GM23338 (cell line): ENCODE data around the gene ERN2. TPM values are rescaled to one million over a fixed set of nuclear protein-coding genes. Genes with fewer than 3 reads are reported as not detected.

Source experiments
- ATAC-seq: fragments of 200-7000 bp; cut with Tn5 transposase; 3 replicates; pipeline ENCODE4 v1.9.1; 2020
- DNase-seq: peaks from one replicate; pipeline ENCODE4 v3.0.0-alpha.2; 2015; ENCODE audit warnings: low spot score
- H2AFZ ChIP-seq: fragments of 200-600 bp; sonication (generic); 2 replicates; pipeline ENCODE4 v1.8.0; 2016; ENCODE audit warnings: antibody characterized with exemption, mild to moderate bottlenecking, moderate library complexity
- H3F3A ChIP-seq: fragments of 200-600 bp; sonication (generic); replicated peaks from 2 replicates; pipeline ENCODE4 v1.8.0; 2017; ENCODE audit warnings: antibody characterized with exemption, mixed run types, low read depth
- H3K27ac ChIP-seq: fragments of 200-600 bp; sonication (generic); 2 replicates; pipeline ENCODE4 v1.6.1; 2016; ENCODE audit warnings: low read depth
- H3K27me3 ChIP-seq: fragments of 200-600 bp; sonication (generic); 2 replicates; pipeline ENCODE4 v1.8.0; 2016; ENCODE audit warnings: mild to moderate bottlenecking, mixed run types, moderate library complexity; ENCODE audit not compliant: insufficient read depth
- H3K36me3 ChIP-seq: fragments of 200-600 bp; sonication (generic); 2 replicates; pipeline ENCODE4 v1.8.0; 2016; ENCODE audit warnings: mild to moderate bottlenecking; ENCODE audit not compliant: insufficient read depth
- H3K4me1 ChIP-seq: fragments of 200-600 bp; sonication (generic); 2 replicates; pipeline ENCODE4 v1.8.0; 2016; ENCODE audit warnings: mild to moderate bottlenecking, moderate library complexity; ENCODE audit not compliant: insufficient read depth
- H3K4me2 ChIP-seq: fragments of 200-600 bp; sonication (generic); 2 replicates; pipeline ENCODE4 v1.7.1; 2017; ENCODE audit warnings: mixed run types
- H3K4me3 ChIP-seq: fragments of 200-600 bp; sonication (generic); 2 replicates; pipeline ENCODE4 v1.6.1; 2016; ENCODE audit warnings: mixed run types
- H3K79me2 ChIP-seq: fragments of 200-600 bp; sonication (generic); replicated peaks from 2 replicates; pipeline ENCODE4 v1.8.0; 2017; ENCODE audit warnings: mild to moderate bottlenecking; ENCODE audit not compliant: insufficient read depth
- H3K9me2 ChIP-seq: fragments of 200-600 bp; sonication (generic); 2 replicates; pipeline ENCODE4 v1.8.0; 2017; ENCODE audit not compliant: insufficient read depth
- H4K20me1 ChIP-seq: fragments of 200-600 bp; sonication (generic); replicated peaks from 2 replicates; pipeline ENCODE4 v1.8.0; 2017; ENCODE audit warnings: mild to moderate bottlenecking; ENCODE audit not compliant: insufficient read depth
- H3K27ac Mint-ChIP-seq: 2 replicates; pipeline ENCODE4 v1.8.0; 2020; ENCODE audit warnings: inconsistent platforms, mild to moderate bottlenecking, moderate library complexity, mixed read lengths
- H3K27me3 Mint-ChIP-seq: 3 replicates; pipeline ENCODE4 v1.8.0; 2022; ENCODE audit warnings: low read depth, mild to moderate bottlenecking, moderate library complexity, mixed read lengths, inconsistent platforms; ENCODE audit not compliant: insufficient read depth, poor library complexity
- H3K36me3 Mint-ChIP-seq: 3 replicates; pipeline ENCODE4 v1.8.0; 2021; ENCODE audit warnings: low read depth, mild to moderate bottlenecking, inconsistent platforms, moderate library complexity, mixed read lengths
- H3K4me1 Mint-ChIP-seq: 3 replicates; pipeline ENCODE4 v1.8.0; 2020; ENCODE audit warnings: mild to moderate bottlenecking, inconsistent platforms, mixed read lengths
- H3K4me3 Mint-ChIP-seq: 3 replicates; pipeline ENCODE4 v1.8.0; 2021; ENCODE audit warnings: moderate library complexity, mild to moderate bottlenecking, inconsistent platforms, mixed read lengths
- H3K9me3 Mint-ChIP-seq: 3 replicates; pipeline ENCODE4 v1.8.0; 2020; ENCODE audit warnings: moderate library complexity, mild to moderate bottlenecking, inconsistent platforms, mixed read lengths
- ETS1 ChIP-seq: IDR thresholded peaks from 2 replicates; pipeline ENCODE4 v1.6.1; 2016; ENCODE audit warnings: antibody characterized with exemption
- EZH2phosphoT487 ChIP-seq: fragments of 200-600 bp; sonication (generic); IDR thresholded peaks from one replicate; pipeline ENCODE4 v1.8.1; 2018; ENCODE audit warnings: antibody characterized with exemption; ENCODE audit not compliant: unreplicated experiment
- JUNB ChIP-seq: IDR thresholded peaks from one replicate; pipeline ENCODE4 v1.6.1; 2016; ENCODE audit warnings: antibody characterized with exemption; ENCODE audit not compliant: unreplicated experiment
- NANOG ChIP-seq: IDR thresholded peaks from 2 replicates; pipeline ENCODE4 v1.6.1; 2016; ENCODE audit warnings: antibody characterized with exemption, borderline replicate concordance
- STAT1 ChIP-seq: IDR thresholded peaks from one replicate; pipeline ENCODE4 v1.6.1; 2016; ENCODE audit warnings: antibody characterized with exemption; ENCODE audit not compliant: unreplicated experiment
- ZNF114 ChIP-seq: fragments of 250-450 bp; sonication (Bioruptor Pico); IDR thresholded peaks from 2 replicates; pipeline ENCODE4 v1.5.0; 2020; ENCODE audit warnings: mild to moderate bottlenecking, moderate library complexity
- ZNF462 ChIP-seq: fragments of 250-450 bp; sonication (Bioruptor Pico); IDR thresholded peaks from 2 replicates; pipeline ENCODE4 v1.5.0; 2020; ENCODE audit warnings: mild to moderate bottlenecking, moderate library complexity
- polyA plus RNA-seq: library from polyadenylated mRNA; unstranded; fragments of >200 nt; fragmentation: Nextera tagmentation; extraction: Ambion mirVana; gene quantifications from 2 replicates; pipeline ENCODE4 v1.2.1, GENCODE V29; 2016
- total RNA-seq: library from RNA; depleted of rRNA; stranded (reverse); fragments of >200 nt; shearing (Covaris generic); gene quantifications from 2 replicates; pipeline ENCODE4 v1.2.3, GENCODE V29; 2014
- TF ChIP-seq, protein P1 (sequence below), 2 experiments: fragments of 200-600 bp in 1 of 2; sonication (generic) in 1 of 2; conservative IDR thresholded peaks; 2 replicates each; pipeline versions ENCODE4 v1.5.1 to v1.6.1; 2016 to 2017; ENCODE audit warnings: antibody characterized with exemption in 2 of 2, low read depth in 2 of 2, mild to moderate bottlenecking in 2 of 2, moderate library complexity in 1 of 2
- TF ChIP-seq, protein P2 (sequence below): IDR thresholded peaks from one replicate; pipeline ENCODE4 v1.6.1; 2018; ENCODE audit warnings: antibody characterized with exemption; ENCODE audit not compliant: unreplicated experiment

ERN2 gene
- total and polyA plus RNA-seq, 2 experiments from 2014 or later, result 0.97 to 1.1 TPM

DNA sequence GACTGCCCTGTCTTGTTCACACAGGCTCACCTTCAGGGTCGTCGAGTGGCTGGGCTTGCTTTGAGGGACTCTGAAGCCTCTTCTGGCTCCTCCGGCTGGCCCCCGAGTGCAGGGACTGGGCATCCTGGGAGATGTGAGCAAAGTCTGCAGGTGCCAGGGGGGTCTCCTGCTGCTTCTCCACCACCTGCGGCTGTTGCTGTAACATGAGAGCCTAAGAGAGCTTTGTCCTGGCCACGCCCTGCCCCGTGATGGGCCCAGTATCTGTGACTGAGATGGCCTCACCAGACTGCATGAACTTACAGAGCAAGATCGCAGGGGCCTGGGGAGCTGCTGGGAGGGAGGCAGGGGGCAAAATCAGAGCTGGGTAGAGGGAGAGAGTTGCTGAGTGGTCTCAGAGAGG, 12.5 kb downstream of the ERN2 start:
- H3K27ac ChIP-seq, result no peak overlapping the region
- peaks cover 11% of the 10 kb centered on the region for H3K9me3 Mint-ChIP-seq
- H3K27me3 ChIP-seq, result no peaks in the 10 kb centered on the region
- no peaks in the 10 kb centered on the region for H4K20me1 ChIP-seq
- no peaks in the 10 kb centered on the region for H3K9me2 ChIP-seq
- peak overlapping the region; percentile 62; the same call in 1 of the 2 replicates for H3K4me2 ChIP-seq
- H2AFZ ChIP-seq, result peak overlapping the region; percentile 91
- peak; percentile 95 for ATAC-seq
- peak; percentile 74 for DNase-seq
- H3K4me3 Mint-ChIP-seq, result peak overlapping the region; percentile 37; the same call in 1 of the 3 replicates
- peaks cover 5% of the 10 kb centered on the region for H3K36me3 Mint-ChIP-seq
- peaks cover 9% of the 10 kb centered on the region for H3K4me1 Mint-ChIP-seq
- H3K27me3 Mint-ChIP-seq, result peaks cover 5% of the 10 kb centered on the region
- H3F3A ChIP-seq, result 0 out of 2 replicates have a peak, but pooled peaks cover 4% of the 10 kb centered on the region
- no peak overlapping the region for H3K4me3 ChIP-seq
- H3K4me1 ChIP-seq, result peaks cover 11% of the 10 kb centered on the region; the same call in 1 of the 2 replicates
- no peaks in the 10 kb centered on the region for H3K36me3 ChIP-seq
- TF ChIP-seq EZH2phosphoT487 (no peak), ZNF462 (CRISPR knock-in tag) (no peak)
- peak overlapping the region; percentile 83 for H3K27ac Mint-ChIP-seq
- no peaks in the 10 kb centered on the region for H3K79me2 ChIP-seq

- no peak for DNase-seq
- Mint-ChIP-seq H3K27ac (no peak overlapping the region), H3K27me3 (peaks cover 5% of the 10 kb centered on the region), H3K9me3 (peaks cover 8% of the 10 kb centered on the region), H3K4me1 (peaks cover 11% of the 10 kb centered on the region), H3K4me3 (no peak overlapping the region), H3K36me3 (peaks cover 5% of the 10 kb centered on the region)
- peaks cover 11% of the 10 kb centered on the region; the same call in 1 of the 2 replicates for H3K4me1 ChIP-seq
- H3K4me2 ChIP-seq, result peak overlapping the region; percentile 62; the same call in 1 of the 2 replicates
- peak overlapping the region; percentile 91 for H2AFZ ChIP-seq
- no peaks in the 10 kb centered on the region for H3K79me2 ChIP-seq
- H3K27ac ChIP-seq, result no peak overlapping the region
- H3K4me3 ChIP-seq, result no peak overlapping the region
- H3K9me2 ChIP-seq, result no peaks in the 10 kb centered on the region
- H3F3A ChIP-seq, result 0 out of 2 replicates have a peak, but pooled peaks cover 6% of the 10 kb centered on the region
- no peak for TF ChIP-seq ETS1
- TF ChIP-seq, protein P1, sequence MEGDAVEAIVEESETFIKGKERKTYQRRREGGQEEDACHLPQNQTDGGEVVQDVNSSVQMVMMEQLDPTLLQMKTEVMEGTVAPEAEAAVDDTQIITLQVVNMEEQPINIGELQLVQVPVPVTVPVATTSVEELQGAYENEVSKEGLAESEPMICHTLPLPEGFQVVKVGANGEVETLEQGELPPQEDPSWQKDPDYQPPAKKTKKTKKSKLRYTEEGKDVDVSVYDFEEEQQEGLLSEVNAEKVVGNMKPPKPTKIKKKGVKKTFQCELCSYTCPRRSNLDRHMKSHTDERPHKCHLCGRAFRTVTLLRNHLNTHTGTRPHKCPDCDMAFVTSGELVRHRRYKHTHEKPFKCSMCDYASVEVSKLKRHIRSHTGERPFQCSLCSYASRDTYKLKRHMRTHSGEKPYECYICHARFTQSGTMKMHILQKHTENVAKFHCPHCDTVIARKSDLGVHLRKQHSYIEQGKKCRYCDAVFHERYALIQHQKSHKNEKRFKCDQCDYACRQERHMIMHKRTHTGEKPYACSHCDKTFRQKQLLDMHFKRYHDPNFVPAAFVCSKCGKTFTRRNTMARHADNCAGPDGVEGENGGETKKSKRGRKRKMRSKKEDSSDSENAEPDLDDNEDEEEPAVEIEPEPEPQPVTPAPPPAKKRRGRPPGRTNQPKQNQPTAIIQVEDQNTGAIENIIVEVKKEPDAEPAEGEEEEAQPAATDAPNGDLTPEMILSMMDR (conservative IDR thresholded peaks at IDR 0.05; ENCODE audit: low read depth in 2 of 2), result no peak
- no peak for TF ChIP-seq JUNB
- no peak for TF ChIP-seq NANOG
- no peak for TF ChIP-seq ZNF114 (CRISPR knock-in tag)
- no peak for TF ChIP-seq EZH2phosphoT487
- TF ChIP-seq, protein P2, sequence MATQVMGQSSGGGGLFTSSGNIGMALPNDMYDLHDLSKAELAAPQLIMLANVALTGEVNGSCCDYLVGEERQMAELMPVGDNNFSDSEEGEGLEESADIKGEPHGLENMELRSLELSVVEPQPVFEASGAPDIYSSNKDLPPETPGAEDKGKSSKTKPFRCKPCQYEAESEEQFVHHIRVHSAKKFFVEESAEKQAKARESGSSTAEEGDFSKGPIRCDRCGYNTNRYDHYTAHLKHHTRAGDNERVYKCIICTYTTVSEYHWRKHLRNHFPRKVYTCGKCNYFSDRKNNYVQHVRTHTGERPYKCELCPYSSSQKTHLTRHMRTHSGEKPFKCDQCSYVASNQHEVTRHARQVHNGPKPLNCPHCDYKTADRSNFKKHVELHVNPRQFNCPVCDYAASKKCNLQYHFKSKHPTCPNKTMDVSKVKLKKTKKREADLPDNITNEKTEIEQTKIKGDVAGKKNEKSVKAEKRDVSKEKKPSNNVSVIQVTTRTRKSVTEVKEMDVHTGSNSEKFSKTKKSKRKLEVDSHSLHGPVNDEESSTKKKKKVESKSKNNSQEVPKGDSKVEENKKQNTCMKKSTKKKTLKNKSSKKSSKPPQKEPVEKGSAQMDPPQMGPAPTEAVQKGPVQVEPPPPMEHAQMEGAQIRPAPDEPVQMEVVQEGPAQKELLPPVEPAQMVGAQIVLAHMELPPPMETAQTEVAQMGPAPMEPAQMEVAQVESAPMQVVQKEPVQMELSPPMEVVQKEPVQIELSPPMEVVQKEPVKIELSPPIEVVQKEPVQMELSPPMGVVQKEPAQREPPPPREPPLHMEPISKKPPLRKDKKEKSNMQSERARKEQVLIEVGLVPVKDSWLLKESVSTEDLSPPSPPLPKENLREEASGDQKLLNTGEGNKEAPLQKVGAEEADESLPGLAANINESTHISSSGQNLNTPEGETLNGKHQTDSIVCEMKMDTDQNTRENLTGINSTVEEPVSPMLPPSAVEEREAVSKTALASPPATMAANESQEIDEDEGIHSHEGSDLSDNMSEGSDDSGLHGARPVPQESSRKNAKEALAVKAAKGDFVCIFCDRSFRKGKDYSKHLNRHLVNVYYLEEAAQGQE, result no peak
- no peak for TF ChIP-seq STAT1
- no peaks in the 10 kb centered on the region for H4K20me1 ChIP-seq
- ATAC-seq, result no peak
- no peaks in the 10 kb centered on the region for H3K27me3 ChIP-seq
- H3K36me3 ChIP-seq, result no peaks in the 10 kb centered on the region
These were observed 12.9 kb downstream of the ERN2 start for GRCh38 chr16:23700093-23700492.
